ENCODE results near the gene CYB5B. TPM values are rescaled to one million over a fixed set of nuclear protein-coding genes. Genes with fewer than 3 reads are reported as not detected.

CYB5B gene
- polyA plus RNA-seq, 1 donor: 85.7 TPM

- WGBS (ENCODE audit: insufficient coverage, low lambda C conversion rate): 20% methylated on average over 1 of the region's 12 CpGs
- H3K4me1 ChIP-seq (ENCODE audit: control insufficient read depth, insufficient read depth, low read length): no peaks in the 10 kb centered on the region
These were observed 19.7 kb downstream of the CYB5B start for GRCh38 chr16:69443927-69444631.

DNA sequence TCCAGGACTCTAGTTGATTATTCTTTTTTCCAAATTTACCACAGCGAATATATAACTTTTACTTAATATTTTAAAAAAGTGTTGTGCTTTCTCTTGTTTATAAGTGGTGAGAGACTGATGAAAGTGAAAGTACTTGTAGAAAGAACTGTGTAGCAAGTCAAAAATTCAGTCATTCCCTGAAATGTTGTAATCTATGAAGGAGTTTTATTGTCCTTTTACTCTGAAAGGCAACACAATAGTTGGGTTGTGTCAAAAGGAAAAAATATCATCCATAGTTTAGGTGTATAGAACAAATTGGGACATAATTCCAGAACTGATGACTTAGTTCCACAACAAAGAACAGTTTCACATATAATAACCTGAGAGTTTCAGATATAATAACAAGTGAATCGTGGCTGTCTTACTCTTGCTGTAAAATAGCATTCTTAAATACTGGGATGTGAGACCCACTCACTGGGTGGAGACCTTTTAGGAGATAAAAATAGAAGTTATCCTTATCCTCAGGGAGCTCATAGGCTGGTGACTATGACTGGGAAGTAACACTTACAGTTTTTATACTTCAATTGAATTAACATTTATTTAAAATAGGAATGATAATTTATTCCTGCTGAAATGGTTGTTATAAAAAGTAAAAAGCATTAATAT lies 20.6 kb downstream of the CYB5B start:
- Histone ChIP-seq H3K27ac (ENCODE audit: low read length) (peak overlapping the region; percentile 1), H3K9me3 (ENCODE audit: control insufficient read depth, low read depth, low read length) (no peaks in the 10 kb centered on the region), H3K27me3 (ENCODE audit: control insufficient read depth, insufficient read depth, low read length) (no peaks in the 10 kb centered on the region), H3K4me3 (ENCODE audit: low read length) (no peak overlapping the region), H3K4me1 (ENCODE audit: control insufficient read depth, insufficient read depth, low read length) (no peaks in the 10 kb centered on the region), H3K36me3 (ENCODE audit: control insufficient read depth, insufficient read depth, low read length) (peaks cover 5% of the 10 kb centered on the region)
- DNase-seq: peak in 1 of 2 donors; percentile 23
- 88% methylated on average over 1 of the region's 2 CpGs for WGBS (ENCODE audit: insufficient coverage, low lambda C conversion rate)

More at GRCh38 chr16:69443927-69444631, 19.7 kb downstream of the CYB5B start:
- Histone ChIP-seq H3K27ac (ENCODE audit: low read length) (peak overlapping the region; percentile 56), H3K36me3 (ENCODE audit: control insufficient read depth, insufficient read depth, low read length) (peaks cover 2% of the 10 kb centered on the region), H3K9me3 (ENCODE audit: control insufficient read depth, low read depth, low read length) (no peaks in the 10 kb centered on the region), H3K4me3 (ENCODE audit: low read length) (no peak overlapping the region), H3K27me3 (ENCODE audit: control insufficient read depth, insufficient read depth, low read length) (no peaks in the 10 kb centered on the region)
- peak in 1 of 2 donors; percentile 26 for DNase-seq

DNA sequence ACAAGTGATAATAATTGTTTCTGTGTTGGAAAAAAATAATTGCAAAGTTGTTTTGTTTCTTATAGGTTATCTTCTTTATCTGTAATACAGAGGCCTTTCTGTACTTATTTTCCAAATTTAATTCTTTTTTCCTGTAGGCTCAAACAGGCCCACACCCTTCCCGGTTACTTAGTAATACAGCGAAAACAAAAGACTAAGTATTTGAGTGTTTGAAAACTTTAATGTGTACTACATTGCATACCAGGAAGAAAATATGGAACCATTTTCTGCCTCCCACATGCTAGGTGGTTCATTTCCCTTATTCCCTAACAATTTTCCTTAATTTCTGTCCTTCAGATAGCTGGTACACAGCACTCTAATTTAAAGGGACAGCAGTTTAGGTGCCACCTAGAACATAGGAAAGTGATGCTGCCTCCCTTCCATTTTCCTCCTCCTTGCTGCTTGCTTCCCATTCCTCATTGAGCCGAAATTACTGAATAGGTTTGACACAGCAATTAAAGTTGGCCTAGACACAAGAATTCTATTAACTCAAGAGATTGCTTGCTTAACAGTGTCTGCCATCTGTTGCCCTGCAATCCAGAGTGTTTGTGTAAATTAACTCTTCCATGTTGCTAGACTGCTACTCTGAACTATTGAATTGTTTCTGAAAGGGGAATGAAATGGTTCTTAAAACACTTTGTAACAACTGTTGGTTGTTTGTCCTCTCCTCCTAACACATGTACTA lies 24.2 kb downstream of the CYB5B start:
- Histone ChIP-seq H3K9me3 (ENCODE audit: control insufficient read depth, low read depth, low read length) (no peaks in the 10 kb centered on the region), H3K27ac (ENCODE audit: low read length) (no peak overlapping the region), H3K4me3 (ENCODE audit: low read length) (no peak overlapping the region), H3K36me3 (ENCODE audit: control insufficient read depth, insufficient read depth, low read length) (peaks cover 5% of the 10 kb centered on the region), H3K4me1 (ENCODE audit: control insufficient read depth, insufficient read depth, low read length) (no peaks in the 10 kb centered on the region), H3K27me3 (ENCODE audit: control insufficient read depth, insufficient read depth, low read length) (no peaks in the 10 kb centered on the region)
- WGBS (ENCODE audit: insufficient coverage, low lambda C conversion rate): 100% methylated on average over 2 of the region's 3 CpGs
- peak in 1 of 2 donors; percentile 38 for DNase-seq

DNA sequence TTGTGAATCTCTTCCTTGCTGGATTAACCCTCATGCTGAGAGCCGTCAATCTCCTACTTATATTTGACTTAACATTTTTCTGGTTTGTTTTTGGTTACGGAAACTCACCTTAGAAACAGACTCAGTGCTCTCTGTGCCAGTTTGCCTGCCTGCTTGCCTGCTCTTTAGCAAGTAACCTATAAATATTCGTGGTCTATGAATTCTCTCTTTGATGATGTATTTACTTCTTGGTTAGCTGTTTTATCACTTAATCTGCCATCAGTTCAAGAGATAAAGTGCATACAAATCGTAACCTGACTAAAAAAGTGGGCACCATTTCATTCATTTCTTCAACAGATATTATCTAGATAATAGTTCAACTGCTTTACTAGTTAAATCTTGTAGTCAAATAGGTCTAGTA lies 26.7 kb downstream of the CYB5B start:
- DNase-seq: no peak
- Histone ChIP-seq H3K9me3 (ENCODE audit: control insufficient read depth, low read depth, low read length) (no peaks in the 10 kb centered on the region), H3K4me1 (ENCODE audit: control insufficient read depth, insufficient read depth, low read length) (no peaks in the 10 kb centered on the region), H3K27me3 (ENCODE audit: control insufficient read depth, insufficient read depth, low read length) (no peaks in the 10 kb centered on the region), H3K27ac (ENCODE audit: low read length) (no peak overlapping the region), H3K36me3 (ENCODE audit: control insufficient read depth, insufficient read depth, low read length) (peaks cover 7% of the 10 kb centered on the region), H3K4me3 (ENCODE audit: low read length) (no peak overlapping the region)
- WGBS (ENCODE audit: insufficient coverage, low lambda C conversion rate): 100% methylated on average over 2 of the region's 4 CpGs

DNA sequence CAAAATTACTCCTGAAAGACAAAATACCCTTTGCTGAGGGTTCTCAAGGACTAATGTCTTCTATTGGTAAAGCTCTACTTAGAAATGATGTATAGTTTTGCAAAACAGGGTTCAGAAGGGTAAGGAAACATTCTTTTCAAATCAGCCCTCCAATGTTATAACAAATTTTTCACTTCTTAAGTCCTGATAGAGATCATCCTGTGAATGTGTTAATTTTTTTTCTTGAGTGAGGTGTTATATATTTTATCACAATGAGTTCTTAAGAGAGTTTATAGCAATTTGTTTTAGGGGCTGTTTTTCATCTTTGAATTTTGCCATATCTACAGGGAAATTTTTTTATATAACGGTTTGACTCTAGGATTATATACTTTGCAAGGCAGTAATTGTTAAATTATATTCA lies 29.5 kb downstream of the CYB5B start:
- Histone ChIP-seq H3K36me3 (ENCODE audit: control insufficient read depth, insufficient read depth, low read length) (peaks cover 10% of the 10 kb centered on the region), H3K27me3 (ENCODE audit: control insufficient read depth, insufficient read depth, low read length) (no peaks in the 10 kb centered on the region), H3K4me1 (ENCODE audit: control insufficient read depth, insufficient read depth, low read length) (no peaks in the 10 kb centered on the region), H3K4me3 (ENCODE audit: low read length) (no peak overlapping the region), H3K9me3 (ENCODE audit: control insufficient read depth, low read depth, low read length) (no peaks in the 10 kb centered on the region), H3K27ac (ENCODE audit: low read length) (no peak overlapping the region)
- no peak for DNase-seq
- no CpG with 5 or more reads among the region's 1 CpG for WGBS (ENCODE audit: insufficient coverage, low lambda C conversion rate)

GRCh38 chr16:69463876-69464275 lies 39.5 kb downstream of the CYB5B start:
- Histone ChIP-seq H3K27me3 (ENCODE audit: control insufficient read depth, insufficient read depth, low read length) (no peaks in the 10 kb centered on the region), H3K36me3 (ENCODE audit: control insufficient read depth, insufficient read depth, low read length) (peaks cover 14% of the 10 kb centered on the region), H3K27ac (ENCODE audit: low read length) (no peak overlapping the region), H3K4me1 (ENCODE audit: control insufficient read depth, insufficient read depth, low read length) (peaks cover 11% of the 10 kb centered on the region), H3K4me3 (ENCODE audit: low read length) (no peak overlapping the region), H3K9me3 (ENCODE audit: control insufficient read depth, low read depth, low read length) (no peaks in the 10 kb centered on the region)
- DNase-seq: no peak

- H3K9me3 ChIP-seq (ENCODE audit: control insufficient read depth, low read depth, low read length): no peaks in the 10 kb centered on the region
- peak in 1 of 2 donors; percentile 26 for DNase-seq
- no CpG with 5 or more reads among the region's 6 CpGs for WGBS (ENCODE audit: insufficient coverage, low lambda C conversion rate)
- no peak overlapping the region for H3K27ac ChIP-seq (ENCODE audit: low read length)
- peaks cover 11% of the 10 kb centered on the region for H3K4me1 ChIP-seq (ENCODE audit: control insufficient read depth, insufficient read depth, low read length)
- H3K27me3 ChIP-seq (ENCODE audit: control insufficient read depth, insufficient read depth, low read length): no peaks in the 10 kb centered on the region
- H3K36me3 ChIP-seq (ENCODE audit: control insufficient read depth, insufficient read depth, low read length): peaks cover 10% of the 10 kb centered on the region
- no peak overlapping the region for H3K4me3 ChIP-seq (ENCODE audit: low read length)
These were observed 40.8 kb downstream of the CYB5B start for GRCh38 chr16:69465083-69465721.

DNA sequence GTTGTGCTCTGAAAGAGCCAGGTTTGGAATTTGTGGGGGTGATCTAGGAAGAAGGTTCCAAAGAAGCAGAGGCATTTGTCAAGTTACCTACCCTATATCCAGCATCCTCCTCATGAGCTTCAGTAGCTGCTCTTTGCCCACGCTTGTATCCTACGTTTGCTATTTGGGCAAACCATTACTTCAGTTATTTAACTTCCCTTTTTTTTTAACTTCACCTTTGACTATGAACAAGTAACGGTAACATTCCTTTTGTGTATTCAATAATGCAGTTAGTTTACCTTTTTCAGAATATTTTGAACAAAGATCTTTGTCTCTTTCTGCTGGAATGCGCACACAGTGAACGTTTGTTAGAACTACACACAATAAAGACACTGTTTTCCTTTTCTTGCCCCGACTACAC lies 41.5 kb downstream of the CYB5B start:
- no peak for DNase-seq
- WGBS (ENCODE audit: insufficient coverage, low lambda C conversion rate): 83% methylated on average over 3 of the region's 6 CpGs
- H3K9me3 ChIP-seq (ENCODE audit: control insufficient read depth, low read depth, low read length): no peaks in the 10 kb centered on the region
- H3K4me1 ChIP-seq (ENCODE audit: control insufficient read depth, insufficient read depth, low read length): peaks cover 11% of the 10 kb centered on the region
- H3K36me3 ChIP-seq (ENCODE audit: control insufficient read depth, insufficient read depth, low read length): peaks cover 10% of the 10 kb centered on the region
- no peaks in the 10 kb centered on the region for H3K27me3 ChIP-seq (ENCODE audit: control insufficient read depth, insufficient read depth, low read length)
- H3K27ac ChIP-seq (ENCODE audit: low read length): no peak overlapping the region
- H3K4me3 ChIP-seq (ENCODE audit: low read length): no peak overlapping the region

GRCh38 chr16:69466547-69466946 lies 42.1 kb downstream of the CYB5B start:
- 50% methylated on average over 1 of the region's 2 CpGs for WGBS (ENCODE audit: insufficient coverage, low lambda C conversion rate)
- peaks cover 11% of the 10 kb centered on the region for H3K4me1 ChIP-seq (ENCODE audit: control insufficient read depth, insufficient read depth, low read length)
- H3K4me3 ChIP-seq (ENCODE audit: low read length): no peak overlapping the region
- no peak for DNase-seq
- H3K36me3 ChIP-seq (ENCODE audit: control insufficient read depth, insufficient read depth, low read length): peaks cover 10% of the 10 kb centered on the region
- H3K9me3 ChIP-seq (ENCODE audit: control insufficient read depth, low read depth, low read length): no peaks in the 10 kb centered on the region
- H3K27ac ChIP-seq (ENCODE audit: low read length): no peak overlapping the region
- H3K27me3 ChIP-seq (ENCODE audit: control insufficient read depth, insufficient read depth, low read length): no peaks in the 10 kb centered on the region

- Histone ChIP-seq H3K4me3 (ENCODE audit: low read length) (no peak overlapping the region), H3K4me1 (ENCODE audit: control insufficient read depth, insufficient read depth, low read length) (peaks cover 11% of the 10 kb centered on the region), H3K9me3 (ENCODE audit: control insufficient read depth, low read depth, low read length) (no peaks in the 10 kb centered on the region), H3K36me3 (ENCODE audit: control insufficient read depth, insufficient read depth, low read length) (peaks cover 10% of the 10 kb centered on the region), H3K27ac (ENCODE audit: low read length) (no peak overlapping the region), H3K27me3 (ENCODE audit: control insufficient read depth, insufficient read depth, low read length) (no peaks in the 10 kb centered on the region)
- WGBS (ENCODE audit: insufficient coverage, low lambda C conversion rate): no CpG with 5 or more reads among the region's 1 CpG
- DNase-seq: no peak
These were observed 42.7 kb downstream of the CYB5B start for GRCh38 chr16:69467080-69467479.

Data from large intestine (tissue), 3 donors.